ENCODE measurements around the gene PACS2.
A peak's percentile ranks its signal among the peaks of the same experiment; 100 is the strongest.

The PACS2 gene

GRCh38 chr14:105388110-105388951 is 73.8 kb downstream of the PACS2 start:
- no peak for DNase-seq (ENCODE audit: low read depth)

- no peak for DNase-seq (ENCODE audit: low read depth)
Observed at GRCh38 chr14:105388976-105389375, 74.4 kb downstream of the PACS2 start.

DNA sequence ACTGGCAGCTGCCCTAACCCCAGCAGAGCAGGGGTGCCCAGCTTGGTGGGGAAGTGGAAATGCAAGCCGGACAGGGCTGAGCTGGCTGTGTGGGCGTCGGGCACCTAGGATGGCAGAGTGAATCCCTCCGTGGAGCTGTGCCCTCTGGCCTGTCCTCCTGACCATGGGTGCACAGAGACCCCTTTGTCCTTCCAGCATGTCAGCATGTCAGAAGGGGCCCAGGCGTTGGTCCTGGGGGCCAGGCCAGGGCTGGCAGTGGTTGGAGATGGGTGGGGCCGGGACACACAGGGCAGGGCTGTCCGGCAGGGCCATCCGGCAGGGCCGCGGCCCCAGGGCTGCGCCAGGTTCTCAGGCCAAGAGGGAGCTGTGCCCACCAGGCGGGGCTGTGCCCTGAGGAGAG is 75.0 kb downstream of the PACS2 start:
- no peak for DNase-seq (ENCODE audit: low read depth)

- no peak for DNase-seq (ENCODE audit: low read depth)
Observed at GRCh38 chr14:105389976-105390848, 75.7 kb downstream of the PACS2 start.

- no peak for DNase-seq (ENCODE audit: low read depth)
Observed at GRCh38 chr14:105390849-105391500, 76.4 kb downstream of the PACS2 start.

DNA sequence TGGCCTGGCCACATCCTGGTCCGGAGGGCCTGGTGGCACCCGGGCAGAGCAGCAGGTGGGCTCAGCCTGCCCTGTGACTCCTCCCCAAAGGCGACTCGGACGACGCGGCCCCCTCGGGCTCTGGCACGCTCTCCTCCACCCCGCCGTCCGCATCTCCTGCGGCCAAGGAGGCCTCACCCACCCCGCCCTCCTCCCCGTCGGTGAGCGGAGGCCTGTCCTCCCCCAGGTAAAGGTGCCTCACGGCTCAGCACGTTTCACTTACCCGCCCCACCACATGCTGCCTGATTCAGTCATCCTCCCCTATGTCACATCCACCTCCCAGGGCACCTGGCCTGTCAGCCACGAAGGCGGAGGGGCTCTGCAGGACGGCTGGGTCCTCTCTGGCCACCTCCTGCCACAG is 77.0 kb downstream of the PACS2 start:
- no peak for DNase-seq (ENCODE audit: low read depth)

GRCh38 chr14:105392131-105393090 is 77.9 kb downstream of the PACS2 start:
- no peak for DNase-seq (ENCODE audit: low read depth)

- DNase-seq (ENCODE audit: low read depth) = no peak
Observed at GRCh38 chr14:105393151-105393550, 78.6 kb downstream of the PACS2 start.

- DNase-seq (ENCODE audit: low read depth) = no peak
Observed at GRCh38 chr14:105394714-105395537, 80.4 kb downstream of the PACS2 start.

DNA sequence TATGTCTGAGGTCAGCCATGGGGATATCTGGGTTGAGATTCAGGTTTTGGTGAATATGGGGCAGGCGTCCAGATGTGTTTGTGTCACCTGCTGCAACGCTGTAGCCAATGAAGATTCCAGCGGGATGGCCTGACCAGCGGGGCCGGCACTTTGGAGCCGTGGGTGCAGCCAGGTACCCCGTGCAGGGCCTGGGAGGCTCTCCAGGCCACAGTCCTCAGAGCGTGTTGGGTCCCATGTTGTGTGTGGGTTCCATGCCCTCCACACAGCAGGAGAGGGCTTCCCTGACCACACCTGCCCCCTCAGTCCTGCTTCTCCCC is 80.9 kb downstream of the PACS2 start:
- DNase-seq (ENCODE audit: low read depth) = no peak

- DNase-seq (ENCODE audit: low read depth) = no peak
Observed at GRCh38 chr14:105397350-105397931, 82.9 kb downstream of the PACS2 start.

DNA sequence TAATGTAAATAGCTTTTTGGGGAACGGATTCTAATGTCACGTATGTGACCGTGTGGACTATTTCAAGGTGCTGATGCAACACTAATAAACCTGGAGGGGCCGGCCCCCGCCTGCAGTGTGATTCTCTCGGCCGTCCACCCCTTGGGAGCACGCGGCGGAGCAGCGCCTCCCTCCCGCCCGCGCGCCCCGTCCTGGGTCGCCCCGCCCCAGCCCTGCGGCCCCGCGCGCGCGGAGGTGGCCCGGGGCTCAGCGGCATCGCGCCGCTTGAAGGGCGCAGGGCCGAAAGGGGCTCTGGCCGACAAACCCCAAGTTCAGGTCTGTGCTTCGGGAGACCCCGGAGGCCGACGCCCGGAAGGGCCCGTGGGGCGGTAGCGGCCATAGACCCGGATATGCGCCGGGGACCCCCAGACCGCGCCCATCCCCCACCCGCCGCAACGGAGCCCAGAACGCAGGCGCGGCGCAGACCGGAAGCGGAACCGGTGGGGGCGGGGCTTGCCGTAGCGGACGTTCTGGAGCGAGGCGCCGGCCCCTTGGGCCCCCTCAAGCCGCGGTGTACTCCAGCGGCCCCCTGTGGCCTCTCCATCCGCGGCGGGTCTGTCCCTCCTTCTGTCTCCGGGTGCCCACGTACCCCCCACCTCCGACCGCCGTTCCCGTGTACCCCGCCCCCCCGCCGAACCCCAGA is 83.6 kb downstream of the PACS2 start, which contains the start of gene TEX22:
TEX22 (plus strand) TSS at position 495 of the 682 bp plus-strand sequence. CDS start 803 bp downstream, outside the sequence.
- peak; percentile 26 for DNase-seq (ENCODE audit: low read depth)

DNA sequence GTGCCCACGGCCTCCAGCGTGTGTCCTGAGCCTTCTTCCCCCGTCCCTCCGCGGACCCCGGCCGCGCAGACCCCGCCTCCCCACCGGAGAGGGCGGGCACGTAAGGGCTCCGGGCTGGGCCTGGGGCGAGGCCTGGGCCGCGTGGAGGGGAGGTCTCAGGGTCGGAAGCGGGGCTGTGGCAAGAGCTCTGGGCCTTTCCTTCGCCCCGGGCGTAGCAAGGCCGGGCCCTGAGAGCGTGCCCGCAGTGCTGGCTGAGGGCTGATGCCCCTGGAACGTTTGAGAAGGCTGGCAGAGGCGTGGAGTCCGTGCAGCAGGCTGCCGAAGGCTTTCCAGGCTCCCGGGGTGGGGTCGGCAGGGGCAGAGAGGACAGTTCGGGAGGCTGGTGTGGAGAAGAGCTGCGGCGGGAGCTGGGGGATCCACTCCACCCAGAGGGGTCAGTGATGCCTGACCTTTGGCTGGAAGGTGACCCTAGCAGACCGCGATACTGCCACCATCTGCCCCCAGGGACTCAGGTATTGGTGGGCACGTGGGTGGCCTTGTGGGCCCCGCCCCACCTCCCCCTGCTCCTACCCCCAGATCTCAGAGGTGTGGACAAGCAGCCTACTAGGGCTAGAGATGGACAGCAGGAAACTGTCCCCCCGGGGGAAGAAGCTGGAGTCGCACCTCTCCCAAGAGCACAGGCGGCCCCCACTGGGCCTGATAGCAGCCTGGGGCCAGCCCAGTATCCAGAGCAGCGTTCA is 84.3 kb downstream of the PACS2 start:
- no peak for DNase-seq (ENCODE audit: low read depth)

DNA sequence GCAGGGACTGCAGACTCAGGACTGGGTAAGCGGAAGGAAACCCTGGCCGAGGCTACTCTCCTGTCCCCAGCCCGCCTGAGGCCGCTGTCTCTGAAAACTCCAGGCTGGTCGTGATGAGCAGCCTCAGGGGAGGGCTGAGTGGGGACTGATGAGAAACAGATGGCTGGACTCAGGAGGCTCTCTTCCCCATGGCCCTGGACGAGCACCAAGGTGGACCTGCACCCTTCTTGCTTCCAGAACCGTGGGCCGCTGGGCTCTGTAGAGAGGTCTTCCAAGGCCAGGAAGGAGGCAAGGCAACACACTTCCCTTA is 84.9 kb downstream of the PACS2 start:
- DNase-seq (ENCODE audit: low read depth) = no peak

DNA sequence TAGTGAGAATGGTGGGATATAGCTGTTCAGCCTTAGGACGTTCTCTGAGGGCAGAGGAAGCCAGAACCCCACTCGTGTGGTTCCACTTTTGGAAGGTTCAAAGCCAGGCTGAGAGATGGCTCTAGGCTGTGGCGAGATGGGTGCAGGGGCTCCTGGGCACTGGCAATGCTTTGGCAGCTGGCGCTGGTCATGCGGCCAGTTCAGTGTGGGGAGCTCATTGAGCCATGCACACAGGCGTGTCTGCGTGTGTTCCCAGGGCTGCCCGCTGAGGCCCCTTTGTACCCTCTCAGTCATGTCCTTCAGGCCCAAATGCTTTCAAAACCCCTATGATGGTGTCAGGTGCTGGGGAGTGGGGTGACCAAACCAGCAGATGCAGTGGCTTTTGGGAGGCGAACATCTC is 85.5 kb downstream of the PACS2 start:
- no peak for DNase-seq (ENCODE audit: low read depth)

DNA sequence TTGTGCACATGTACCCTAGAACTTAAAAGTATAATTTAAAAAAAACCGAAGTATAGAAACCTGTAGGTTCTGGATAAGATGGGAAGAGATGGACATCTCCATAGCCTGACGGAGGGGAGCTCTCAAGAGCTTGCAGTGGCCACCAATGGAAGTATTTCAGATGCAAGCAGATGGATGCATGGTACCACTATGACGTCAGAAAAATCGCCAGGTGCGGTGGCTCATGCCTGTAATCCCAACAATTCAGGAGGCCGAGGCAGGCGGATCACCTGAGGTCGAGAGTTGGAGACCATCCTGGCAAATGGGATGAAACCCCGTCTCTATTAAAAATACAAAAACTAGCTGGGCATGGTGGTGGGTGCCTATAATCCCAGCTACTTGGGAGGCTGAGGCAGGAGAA is 87.2 kb downstream of the PACS2 start:
- DNase-seq (ENCODE audit: low read depth) = no peak

DNA sequence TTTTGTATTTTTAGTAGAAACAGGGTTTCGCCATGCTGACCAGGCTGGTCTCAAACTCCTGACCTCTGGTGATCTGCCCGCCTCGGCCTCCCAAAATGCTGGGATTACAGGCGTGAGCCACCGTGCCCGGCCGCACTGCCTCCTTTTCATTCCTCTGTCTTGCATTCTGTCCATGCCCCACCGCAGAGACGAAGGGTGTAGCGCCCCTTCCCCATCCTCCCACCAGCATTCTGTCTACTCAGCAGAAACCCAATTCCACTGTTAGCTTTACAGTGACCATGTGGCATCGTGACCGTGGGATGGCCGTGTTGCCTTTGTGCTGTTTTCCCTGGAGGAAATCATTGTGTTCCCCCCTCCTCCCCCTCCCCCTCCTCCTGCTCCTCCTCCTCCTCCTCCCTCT is 94.0 kb downstream of the PACS2 start:
- no peak for DNase-seq (ENCODE audit: low read depth)

DNA sequence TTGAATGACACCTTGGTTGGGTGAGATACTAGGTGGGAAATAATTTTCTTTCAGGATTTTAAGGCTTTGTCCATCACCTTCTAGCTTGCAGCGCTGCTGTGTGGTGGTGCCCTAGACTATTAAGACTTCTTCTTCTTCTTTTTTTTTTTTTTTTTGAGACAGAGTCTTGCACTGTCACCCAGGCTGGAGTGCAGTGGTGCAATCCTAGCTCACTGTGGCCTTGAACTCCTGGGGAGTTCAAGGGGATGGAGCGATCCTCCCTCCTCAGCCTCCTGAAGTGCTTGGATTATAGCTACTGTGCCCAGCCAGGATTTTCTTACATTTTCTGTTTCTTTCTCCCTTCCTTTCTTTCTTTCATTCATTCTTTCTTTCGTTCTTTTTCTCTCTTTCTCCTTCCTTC is 94.8 kb downstream of the PACS2 start:
- DNase-seq (ENCODE audit: low read depth) = no peak

DNA sequence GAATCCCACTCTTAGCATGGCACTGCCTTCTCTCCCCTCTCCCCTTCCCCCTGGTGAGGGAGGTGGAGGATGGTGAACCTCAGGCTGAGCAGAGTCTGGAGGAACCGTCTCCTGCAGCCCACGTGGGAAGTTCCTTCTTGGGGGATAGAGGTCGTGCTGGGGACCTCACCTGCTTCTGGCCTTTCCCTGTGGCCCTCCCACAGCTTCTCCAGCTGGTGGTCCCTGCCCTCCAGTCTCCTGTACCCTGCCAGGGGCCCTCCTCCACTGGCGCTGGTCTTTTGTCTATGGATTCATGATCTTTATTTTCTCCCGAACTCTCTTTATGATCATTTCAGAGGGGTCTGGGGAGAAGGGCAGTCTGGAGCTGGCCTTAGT is 96.1 kb downstream of the PACS2 start:
- no peak for DNase-seq (ENCODE audit: low read depth)

Data from HS-5 (cell line).